ENCODE data around the gene CBLN4. TPM values are rescaled to one million over a fixed set of nuclear protein-coding genes. Genes with fewer than 3 reads are reported as not detected.

The CBLN4 gene
- total and polyA plus RNA-seq, 8 donors, result 0.15 to 1.9 (median 0.51) TPM; not detected in 1

- H3K27ac ChIP-seq, result no peak overlapping the region
- no peak for ATAC-seq
- no peaks in the 10 kb centered on the region for H3K4me1 ChIP-seq
- no peaks in the 10 kb centered on the region for H3K36me3 ChIP-seq
- no peak for FAIRE-seq
- no peaks in the 10 kb centered on the region for H3K9me3 ChIP-seq
- WGBS, 2 donors, result 34 to 43% methylated on average over 2 of the region's 2 CpGs
- H3K27me3 ChIP-seq, result no peaks in the 10 kb centered on the region
- no peak for TF ChIP-seq CTCF (IDR thresholded peaks at IDR 0.05)
- DNase-seq, result no peak
- intact Hi-C loops (cut with DNase I), result no loop called here
- H3K4me3 ChIP-seq, result no peak overlapping the region
Observed at GRCh38 chr20:55953201-55953600, 52.1 kb downstream of the CBLN4 start.

GRCh38 chr20:55947701-55948100 lies 57.6 kb downstream of the CBLN4 start:
- no peak for ATAC-seq

More at GRCh38 chr20:55947701-55948100, 57.6 kb downstream of the CBLN4 start:
- no peak for FAIRE-seq
- TF ChIP-seq CTCF (IDR thresholded peaks at IDR 0.05), result no peak
- DNase-seq, result no peak
- Histone ChIP-seq H3K27ac (no peak overlapping the region), H3K4me3 (no peak overlapping the region), H3K4me1 (no peaks in the 10 kb centered on the region), H3K9me3 (no peaks in the 10 kb centered on the region), H3K27me3 (no peaks in the 10 kb centered on the region), H3K36me3 (no peaks in the 10 kb centered on the region)
- WGBS, 2 donors, result 42 to 53% methylated on average over 5 of the region's 5 CpGs
- intact Hi-C loops (cut with DNase I), result no loop called here

Other genes with a start within 250 kb of the CBLN4 start
- not detected for gene MC3R, start 243.2 kb upstream of the CBLN4 start, total RNA-seq
- gene MC3R, start 243.2 kb upstream of the CBLN4 start, polyA plus RNA-seq, result not detected